ENCODE data around the gene RAB10. TPM values are rescaled to one million over a fixed set of nuclear protein-coding genes. Genes with fewer than 3 reads are reported as not detected.

Gene RAB10
- total and polyA plus RNA-seq, 2 of the 4 experiments (the other 2 are of a cell fraction) = 30.1 to 77.1 TPM

GRCh38 chr2:26162963-26163362 is 129.1 kb downstream of the RAB10 start:
- ChIA-PET POLR2A (ENCODE audit: unreplicated experiment) (no interaction called here), CTCF (no interaction called here)
- DNase-seq (no peak), ATAC-seq (ENCODE audit: low read depth) (no peak)
- Histone ChIP-seq H3K9me1 (ENCODE audit: insufficient read depth, low read length) (no peaks in the 10 kb centered on the region), H4K91ac (ENCODE audit: insufficient read depth, low read depth, low read length) (no peak overlapping the region), H3K27ac (ENCODE audit: insufficient read depth, low read length) (no peak overlapping the region), H3K9me3 (ENCODE audit: control insufficient read depth, insufficient read depth, low read length) (no peaks in the 10 kb centered on the region), H3K18ac (ENCODE audit: low read depth, low read length) (no peak overlapping the region), H3K9ac (ENCODE audit: low read depth, low read length) (no peak overlapping the region), H2AK9ac (replicated peaks; ENCODE audit: low read depth, low read length, poor library complexity) (no peak overlapping the region), H2BK15ac (ENCODE audit: low read depth, low read length) (no peak overlapping the region), H3K79me1 (ENCODE audit: low read depth in 1 of 2, low read length in 2 of 2) (no peaks in the 10 kb centered on the region), H3K56ac (ENCODE audit: extremely low read depth, insufficient read depth, low read length) (no peak overlapping the region), H2BK120ac (ENCODE audit: low read depth, low read length) (no peak overlapping the region), H3K14ac (replicated peaks; ENCODE audit: low read depth, low read length) (no peak overlapping the region), H3K4me2 (ENCODE audit: low read depth, low read length) (no peak overlapping the region), H3K27me3 (ENCODE audit: control insufficient read depth, insufficient read depth, low read length) (peaks cover 9% of the 10 kb centered on the region), H2BK20ac (ENCODE audit: low read depth, low read length) (no peak overlapping the region), H4K8ac (ENCODE audit: low read depth in 2 of 2, low read length in 2 of 2) (no peak overlapping the region), H2BK5ac (ENCODE audit: low read depth, low read length, poor library complexity, severe bottlenecking) (no peak overlapping the region), H3K36me3 (ENCODE audit: control insufficient read depth, insufficient read depth, low read length) (no peaks in the 10 kb centered on the region), H3K23ac (ENCODE audit: low read depth, low read length) (no peak overlapping the region), H3K4me3 (ENCODE audit: insufficient read depth, low read depth, low read length) (no peak overlapping the region), H3K4me1 (ENCODE audit: control insufficient read depth, insufficient read depth, low read length) (no peaks in the 10 kb centered on the region), H2AK5ac (ENCODE audit: low read depth, low read length) (no peak overlapping the region), H2AFZ (replicated peaks; ENCODE audit: low read length, poor library complexity) (no peak overlapping the region), H4K5ac (ENCODE audit: low read depth, low read length) (no peak overlapping the region), H3K4ac (ENCODE audit: low read depth, low read length) (no peak overlapping the region), H4K20me1 (ENCODE audit: insufficient read depth, low read length) (no peaks in the 10 kb centered on the region)
- in situ Hi-C loops (cut with MboI; ENCODE audit: low sequenced_read_pairs) (no loop called here), dilution Hi-C loops (cut with HindIII; ENCODE audit: low sequenced_read_pairs, unreplicated experiment) (no loop called here), intact Hi-C loops (cut with micrococcal nuclease) (no loop called here)
- TF ChIP-seq RFX5 (IDR thresholded peaks at IDR 0.05; ENCODE audit: low read depth, low read length) (no peak), USF2 (IDR thresholded peaks at IDR 0.05; ENCODE audit: low read depth, low read length) (no peak), RAD21 (IDR thresholded peaks at IDR 0.05; ENCODE audit: low read length) (no peak), RCOR1 (IDR thresholded peaks at IDR 0.05; ENCODE audit: insufficient replicate concordance, low read length) (no peak), MAFK (IDR thresholded peaks at IDR 0.05; ENCODE audit: low read depth, low read length) (no peak), CHD1 (IDR thresholded peaks at IDR 0.05; ENCODE audit: low read depth, low read length) (no peak), POLR2A (IDR thresholded peaks at IDR 0.05; ENCODE audit: low read depth, low read length) (no peak), CEBPB (IDR thresholded peaks at IDR 0.05; ENCODE audit: low read depth, low read length) (no peak)
- TF ChIP-seq, protein P1, sequence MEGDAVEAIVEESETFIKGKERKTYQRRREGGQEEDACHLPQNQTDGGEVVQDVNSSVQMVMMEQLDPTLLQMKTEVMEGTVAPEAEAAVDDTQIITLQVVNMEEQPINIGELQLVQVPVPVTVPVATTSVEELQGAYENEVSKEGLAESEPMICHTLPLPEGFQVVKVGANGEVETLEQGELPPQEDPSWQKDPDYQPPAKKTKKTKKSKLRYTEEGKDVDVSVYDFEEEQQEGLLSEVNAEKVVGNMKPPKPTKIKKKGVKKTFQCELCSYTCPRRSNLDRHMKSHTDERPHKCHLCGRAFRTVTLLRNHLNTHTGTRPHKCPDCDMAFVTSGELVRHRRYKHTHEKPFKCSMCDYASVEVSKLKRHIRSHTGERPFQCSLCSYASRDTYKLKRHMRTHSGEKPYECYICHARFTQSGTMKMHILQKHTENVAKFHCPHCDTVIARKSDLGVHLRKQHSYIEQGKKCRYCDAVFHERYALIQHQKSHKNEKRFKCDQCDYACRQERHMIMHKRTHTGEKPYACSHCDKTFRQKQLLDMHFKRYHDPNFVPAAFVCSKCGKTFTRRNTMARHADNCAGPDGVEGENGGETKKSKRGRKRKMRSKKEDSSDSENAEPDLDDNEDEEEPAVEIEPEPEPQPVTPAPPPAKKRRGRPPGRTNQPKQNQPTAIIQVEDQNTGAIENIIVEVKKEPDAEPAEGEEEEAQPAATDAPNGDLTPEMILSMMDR (conservative IDR thresholded peaks at IDR 0.05; ENCODE audit: low read depth, low read length) = no peak
- BruUV-seq (replicated peaks) = no TSS peak
- WGBS, 2 experiments (ENCODE audit: extremely low coverage in 2 of 2, insufficient read length in 1 of 2) = 86% methylated on average over 3 of the region's 10 CpGs; no CpG with 5 or more reads in 1 of the 2 experiments
